GM23248 (cell line): Measurements from ENCODE around the gene TMEM121. TPM values are rescaled to one million over a fixed set of nuclear protein-coding genes. Genes with fewer than 3 reads are reported as not detected.
"Not testable (repeated sequence)": the region's sequence is repeated elsewhere in the genome, so short reads cannot be mapped to it uniquely, and the experiment has no call there.

ENCODE experiments used
- DNase-seq: peaks from one replicate; pipeline ENCODE4 v3.0.0-alpha.2; 2015
- H2AFZ ChIP-seq: fragments of 200-600 bp; sonication (generic); 2 replicates; pipeline ENCODE4 v1.6.1; 2016; ENCODE audit warnings: antibody characterized with exemption
- H3F3A ChIP-seq: fragments of 200-600 bp; sonication (generic); 2 replicates; pipeline ENCODE4 v1.6.1; 2016; ENCODE audit warnings: mild to moderate bottlenecking, antibody characterized with exemption, mixed run types; ENCODE audit not compliant: insufficient read depth
- H3K27ac ChIP-seq: fragments of 200-600 bp; sonication (generic); 2 replicates; pipeline ENCODE4 v1.5.1; 2016; ENCODE audit warnings: mild to moderate bottlenecking
- H3K27me3 ChIP-seq: fragments of 200-600 bp; sonication (generic); replicated peaks from 2 replicates; pipeline ENCODE4 v1.6.1; 2016; ENCODE audit warnings: mild to moderate bottlenecking; ENCODE audit not compliant: insufficient read depth
- H3K36me3 ChIP-seq: fragments of 200-600 bp; sonication (generic); 2 replicates; pipeline ENCODE4 v1.6.1; 2016; ENCODE audit warnings: low read depth, mild to moderate bottlenecking
- H3K4me1 ChIP-seq: fragments of 200-600 bp; sonication (generic); 2 replicates; pipeline ENCODE4 v1.6.1; 2016; ENCODE audit warnings: mild to moderate bottlenecking; ENCODE audit not compliant: insufficient read depth
- H3K4me2 ChIP-seq: fragments of 200-600 bp; sonication (generic); one replicate; pipeline ENCODE4 v1.6.1; 2016; ENCODE audit warnings: mild to moderate bottlenecking; ENCODE audit not compliant: unreplicated experiment
- H3K4me3 ChIP-seq: fragments of 200-600 bp; sonication (generic); 2 replicates; pipeline ENCODE4 v1.5.1; 2016; ENCODE audit warnings: mild to moderate bottlenecking
- H3K79me2 ChIP-seq: fragments of 200-600 bp; sonication (generic); 2 replicates; pipeline ENCODE4 v1.6.1; 2016; ENCODE audit warnings: mild to moderate bottlenecking; ENCODE audit not compliant: insufficient read depth
- H3K9ac ChIP-seq: fragments of 200-600 bp; sonication (generic); 2 replicates; pipeline ENCODE4 v1.6.1; 2016; ENCODE audit warnings: mild to moderate bottlenecking
- H3K9me2 ChIP-seq: fragments of 200-600 bp; sonication (generic); 2 replicates; pipeline ENCODE4 v1.6.1; 2016; ENCODE audit warnings: mixed run types, mild to moderate bottlenecking, moderate library complexity; ENCODE audit not compliant: insufficient read depth
- H3K9me3 ChIP-seq: fragments of 200-600 bp; sonication (generic); one replicate; pipeline ENCODE4 v1.6.1; 2017; ENCODE audit warnings: low read depth
- H4K20me1 ChIP-seq: fragments of 200-600 bp; sonication (generic); 2 replicates; pipeline ENCODE4 v1.6.0; 2016; ENCODE audit not compliant: insufficient read depth
- EZH2 ChIP-seq: fragments of 200-600 bp; sonication (generic); IDR thresholded peaks from 2 replicates; pipeline ENCODE4 v1.6.1; 2018; ENCODE audit warnings: antibody characterized with exemption, mild to moderate bottlenecking; ENCODE audit not compliant: insufficient read depth, poor library complexity, severe bottlenecking
- EZH2phosphoT487 ChIP-seq: fragments of 200-600 bp; sonication (generic); IDR thresholded peaks from 2 replicates; pipeline ENCODE4 v1.6.1; 2018; ENCODE audit warnings: antibody characterized with exemption, moderate library complexity, mild to moderate bottlenecking, low read depth; ENCODE audit not compliant: insufficient read depth
- WGBS, 2 experiments: methylation state at CpG; one replicate each; pipeline ENCODE4 v1.1.6; 2015 to 2017; ENCODE audit warnings: low lambda C conversion rate in 2 of 2, low coverage in 1 of 2; ENCODE audit errors: missing lambda C conversion rate in 2 of 2; 5-methylcytosine and 5-hydroxymethylcytosine counted together
- in situ Hi-C: fragments of 300-500 bp; cut with MboI; formaldehyde crosslinking; loops from 2 replicates; pipeline ENCODE4 v1.15.0; 2020
- polyA plus RNA-seq: library from polyadenylated mRNA; unstranded; fragments of >200 nt; fragmentation: Nextera tagmentation; extraction: Ambion mirVana; gene quantifications from 2 replicates; pipeline ENCODE4 v1.2.1, GENCODE V29; 2016
- total RNA-seq: library from RNA; depleted of rRNA; stranded (reverse); fragments of >200 nt; shearing (Covaris generic); gene quantifications from 2 replicates; pipeline ENCODE4 v1.2.3, GENCODE V29; 2014

Gene TMEM121
- total and polyA plus RNA-seq, 2 experiments from 2014 or later = 5.8 to 11.1 TPM

DNA sequence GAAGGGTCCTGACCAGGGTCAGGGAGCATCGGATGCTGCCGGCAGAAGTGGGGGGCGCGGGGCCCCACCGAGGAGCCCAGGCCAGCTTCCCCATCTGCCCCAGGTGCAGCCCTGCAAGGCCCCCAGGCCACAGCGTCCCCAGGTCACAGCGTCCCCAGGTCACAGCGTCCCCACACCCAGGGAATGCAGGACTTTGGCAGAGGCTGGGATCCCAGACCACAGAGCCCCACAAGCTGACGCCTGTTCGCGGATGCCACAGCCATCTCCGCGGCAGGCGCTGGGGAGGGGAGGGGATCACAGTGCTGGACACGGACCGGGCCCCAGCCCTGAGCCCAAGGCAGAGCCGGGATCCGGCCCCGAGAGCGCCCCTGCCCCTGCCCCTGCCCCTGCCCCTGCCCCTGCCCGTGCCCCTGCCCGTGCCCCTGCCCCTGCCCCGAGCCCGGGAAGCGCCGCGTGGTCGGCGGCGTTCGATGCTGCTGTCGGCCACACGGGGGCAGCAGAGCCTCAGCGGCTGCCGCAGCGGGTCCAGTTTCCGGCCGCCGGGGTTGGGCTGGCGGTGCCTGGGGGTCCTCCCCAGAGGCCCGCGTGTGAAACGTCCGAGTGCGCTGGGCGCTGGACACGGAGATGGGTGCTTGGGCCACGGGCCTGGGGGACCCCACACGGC, 33.1 kb downstream of the TMEM121 start:
- WGBS, 2 experiments = no CpG with 5 or more reads among the region's 49 CpGs
- not testable (repeated sequence) for H3K9ac ChIP-seq, H3K79me2 ChIP-seq, H3K4me1 ChIP-seq, DNase-seq, H4K20me1 ChIP-seq, H3K36me3 ChIP-seq, H3K9me3 ChIP-seq, H3K9me2 ChIP-seq, H3K27ac ChIP-seq, H3K4me2 ChIP-seq, H3K27me3 ChIP-seq, H3K4me3 ChIP-seq, H3F3A ChIP-seq, H2AFZ ChIP-seq
- in situ Hi-C loops = loop anchor here (25.0 kb wide), 1 partner anchor 453 kb away; no protein-coding TSS in a partner anchor

DNA sequence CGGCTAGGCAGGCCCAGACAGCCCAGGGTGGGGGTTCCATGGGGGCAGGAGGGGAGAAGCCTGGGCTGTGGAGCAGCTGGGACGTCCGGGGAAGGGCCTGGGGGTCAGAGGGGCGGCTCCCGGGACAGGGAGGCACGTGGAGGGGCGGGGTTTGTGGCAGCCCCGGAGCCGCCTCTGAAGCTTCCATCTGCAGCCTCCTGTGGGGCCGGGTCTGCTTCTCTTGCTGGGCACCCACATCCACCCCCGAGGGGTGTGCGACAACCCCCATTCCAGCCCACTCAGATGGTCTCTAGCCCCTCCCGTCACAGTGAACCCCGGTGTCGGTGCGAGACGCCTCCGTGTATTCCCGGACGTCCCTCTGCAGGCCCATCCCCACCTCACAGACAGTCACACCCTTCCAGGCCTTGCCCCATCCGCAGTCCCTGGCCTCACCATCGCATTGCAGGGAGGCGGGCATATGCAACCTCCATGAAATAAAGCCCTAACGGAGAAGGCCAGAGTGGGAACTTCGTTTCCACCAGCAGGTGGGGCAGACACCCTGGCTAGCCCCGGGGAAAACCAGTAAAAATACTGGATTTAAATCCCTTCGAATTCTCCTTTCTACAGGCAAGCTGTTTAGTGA, 33.8 kb downstream of the TMEM121 start:
- not testable (repeated sequence) for H2AFZ ChIP-seq, H3K27me3 ChIP-seq, H3K4me3 ChIP-seq, H3K36me3 ChIP-seq, H3K27ac ChIP-seq, DNase-seq, H3K4me1 ChIP-seq, H3K9me2 ChIP-seq, H3K4me2 ChIP-seq, H3K9ac ChIP-seq, H4K20me1 ChIP-seq, H3F3A ChIP-seq, H3K9me3 ChIP-seq, H3K79me2 ChIP-seq
- WGBS, 2 experiments = 17% methylated on average over 4 of the region's 27 CpGs; no CpG with 5 or more reads in 1 of the 2 experiments
- in situ Hi-C loops = loop anchor here (25.0 kb wide), 1 partner anchor 452 kb away; no protein-coding TSS in a partner anchor

DNA sequence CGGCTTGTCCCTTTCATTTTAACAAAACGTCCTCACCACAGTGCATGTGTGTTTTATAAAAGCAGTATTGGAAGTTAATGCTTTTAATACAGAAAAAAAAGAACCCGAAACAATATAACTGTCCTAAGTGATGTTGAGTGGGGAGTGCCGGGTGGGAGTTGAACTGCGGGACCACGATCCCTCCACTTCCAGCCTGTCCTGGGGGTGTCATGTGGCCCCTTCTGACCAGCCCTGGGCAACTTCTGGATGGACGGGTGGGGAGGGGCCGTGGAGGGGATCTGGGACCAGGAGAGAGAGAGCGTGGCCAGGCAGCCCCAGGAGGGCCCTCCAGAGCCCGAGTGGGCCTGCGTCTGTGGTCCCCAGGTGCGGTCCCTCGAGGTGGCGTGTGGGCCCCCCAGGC, 35.0 kb downstream of the TMEM121 start:
- not testable (repeated sequence) for H3K9me2 ChIP-seq, H3K27me3 ChIP-seq, H3K36me3 ChIP-seq, H3K4me2 ChIP-seq, H2AFZ ChIP-seq, H3K79me2 ChIP-seq, H3K9me3 ChIP-seq, H3F3A ChIP-seq, H3K27ac ChIP-seq, H3K4me3 ChIP-seq, DNase-seq, H3K4me1 ChIP-seq, H4K20me1 ChIP-seq, H3K9ac ChIP-seq
- in situ Hi-C loops = loop anchor here (25.0 kb wide), 1 partner anchor 451 kb away; no protein-coding TSS in a partner anchor
- WGBS, 2 experiments = 83 to 87% methylated on average over 5 to 7 of the region's 14 CpGs

DNA sequence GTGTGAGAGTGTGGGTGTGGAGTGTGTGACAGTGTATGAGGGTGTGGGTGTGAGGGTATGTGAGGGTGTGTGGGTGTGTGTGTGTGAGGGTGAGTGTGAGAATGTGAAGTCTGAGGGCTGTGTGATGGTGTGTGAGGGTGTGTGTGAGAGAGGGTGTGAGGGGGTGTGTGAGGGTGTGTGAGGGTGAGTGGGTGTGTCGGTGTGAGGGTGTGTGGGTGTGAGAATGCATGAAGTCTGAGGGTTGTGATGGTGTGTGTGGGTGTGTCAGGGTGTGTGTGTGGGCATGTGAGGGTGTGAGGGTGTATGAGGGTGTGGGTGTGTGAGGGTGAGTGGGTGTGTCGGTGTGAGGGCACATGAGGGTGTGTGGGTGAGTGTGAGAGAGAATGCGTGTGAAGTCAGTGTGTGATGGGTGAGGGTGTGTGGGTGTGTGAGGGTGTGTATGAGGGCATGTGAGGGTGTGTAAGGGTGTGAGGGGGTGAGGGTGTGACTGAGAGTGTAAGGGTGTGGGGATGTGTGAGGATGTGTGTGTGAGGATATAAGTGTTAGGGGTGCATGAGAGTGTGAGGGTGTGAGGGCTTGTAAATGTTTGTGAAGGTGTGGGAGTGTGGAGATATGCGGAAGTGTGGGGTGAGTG, 36.4 kb downstream of the TMEM121 start:
- no peaks in the 10 kb centered on the region for H3F3A ChIP-seq
- no peaks in the 10 kb centered on the region for H3K4me1 ChIP-seq
- H3K9me2 ChIP-seq = no peaks in the 10 kb centered on the region
- no peaks in the 10 kb centered on the region for H3K27me3 ChIP-seq
- H3K4me2 ChIP-seq = no peak overlapping the region
- H3K4me3 ChIP-seq = no peak overlapping the region
- 75 to 100% methylated on average over 1 to 4 of the region's 4 CpGs for WGBS, 2 experiments
- in situ Hi-C loops = loop anchor here (25.0 kb wide), 1 partner anchor 449 kb away; no protein-coding TSS in a partner anchor
- H3K9me3 ChIP-seq = no peaks in the 10 kb centered on the region
- no peaks in the 10 kb centered on the region for H3K79me2 ChIP-seq
- H3K27ac ChIP-seq = no peak overlapping the region
- no peak overlapping the region for H2AFZ ChIP-seq
- DNase-seq = no peak
- no peaks in the 10 kb centered on the region for H3K36me3 ChIP-seq
- TF ChIP-seq EZH2 (no peak), EZH2phosphoT487 (no peak)
- no peak overlapping the region for H3K9ac ChIP-seq
- H4K20me1 ChIP-seq = no peaks in the 10 kb centered on the region
